Measurements from ENCODE around the gene TICRR.

TICRR gene

DNA sequence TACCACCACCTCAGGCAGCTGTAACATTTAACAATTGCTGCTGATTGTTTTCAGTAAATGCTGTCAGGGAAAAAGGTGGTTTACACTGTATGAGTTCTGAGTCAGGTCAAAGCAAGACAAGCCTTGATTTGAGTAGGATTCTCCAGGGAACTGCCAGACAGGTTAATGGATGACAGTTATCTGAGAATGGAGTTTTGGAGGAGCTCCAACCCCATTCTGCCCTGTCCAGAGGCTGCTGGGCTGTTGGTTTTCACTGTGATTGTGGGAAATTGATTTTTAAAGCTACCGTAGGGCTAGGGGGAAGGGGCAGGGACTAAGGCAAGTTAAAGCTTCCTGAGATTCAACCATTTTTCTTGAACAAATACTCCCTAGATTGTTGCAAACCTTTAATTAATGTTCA, 39.9 kb downstream of the TICRR start:
- Histone ChIP-seq H3K27me3 (ENCODE audit: low read depth, low read length) (no peaks in the 10 kb centered on the region), H3K4me1 (ENCODE audit: control insufficient read depth in 1 of 2, insufficient read depth in 2 of 2, low read length in 2 of 2) (no peaks in the 10 kb centered on the region), H3K9me3 (ENCODE audit: control insufficient read depth in 1 of 2, low read length in 2 of 2) (peaks cover 4 to 6% of the 10 kb centered on the region in 2 donors), H3K27ac (ENCODE audit: low read length) (no peak overlapping the region), H3K36me3 (ENCODE audit: control insufficient read depth in 1 of 2, insufficient read depth in 2 of 2, low read length in 2 of 2) (no peaks in the 10 kb centered on the region), H3K4me3 (ENCODE audit: low read depth in 1 of 2, low read length in 2 of 2) (no peak overlapping the region)

DNA sequence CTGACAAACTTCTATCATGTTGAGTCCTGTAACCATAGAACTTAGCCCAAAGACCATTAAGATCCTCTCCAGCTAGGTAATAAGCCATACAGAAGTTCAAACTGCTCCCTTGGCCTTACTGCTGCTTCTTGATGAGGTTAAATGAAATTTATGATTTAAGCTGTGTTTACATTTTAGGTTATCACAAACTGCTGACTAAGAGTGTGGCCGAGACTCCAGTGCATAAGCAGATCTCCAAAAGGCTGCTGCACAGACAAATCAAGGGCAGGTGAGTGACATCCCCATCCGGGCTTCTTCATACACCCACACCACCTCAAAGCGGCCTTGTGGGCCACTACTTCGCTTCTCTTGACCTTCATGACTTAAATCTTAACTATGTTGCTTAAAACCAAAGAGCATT, 41.0 kb downstream of the TICRR start:
- H3K27me3 ChIP-seq (ENCODE audit: low read depth, low read length) = no peaks in the 10 kb centered on the region

DNA sequence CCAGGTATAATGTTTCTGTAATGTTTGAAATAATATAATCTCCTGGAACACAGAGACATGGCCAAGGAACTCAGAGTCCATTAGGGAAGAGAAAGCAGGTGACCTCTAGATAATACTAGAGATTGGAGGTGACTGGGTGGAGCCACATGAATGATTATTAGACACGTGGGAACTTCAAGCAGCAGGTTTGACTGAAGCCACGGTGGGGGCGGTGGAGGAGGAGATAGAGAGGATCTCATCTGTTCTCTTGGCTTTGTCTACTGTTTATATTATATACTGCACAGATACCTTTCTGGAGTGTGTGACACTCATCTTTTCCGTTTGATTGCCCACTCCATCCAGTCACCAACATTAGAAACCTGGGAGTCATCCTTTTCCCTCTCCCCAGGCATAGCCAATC, 46.3 kb downstream of the TICRR start:
- H3K36me3 ChIP-seq (ENCODE audit: control insufficient read depth in 1 of 2, insufficient read depth in 2 of 2, low read length in 2 of 2) = peaks cover 4 to 19% of the 10 kb centered on the region in 2 donors
- no peaks in the 10 kb centered on the region for H3K9me3 ChIP-seq (ENCODE audit: control insufficient read depth in 1 of 2, low read length in 2 of 2)
- H3K27me3 ChIP-seq (ENCODE audit: low read depth, low read length) = no peaks in the 10 kb centered on the region

More for the DNA sequence above, 41.0 kb downstream of the TICRR start:
- Histone ChIP-seq H3K4me1 (ENCODE audit: control insufficient read depth in 1 of 2, insufficient read depth in 2 of 2, low read length in 2 of 2) (no peaks in the 10 kb centered on the region), H3K9me3 (ENCODE audit: control insufficient read depth in 1 of 2, low read length in 2 of 2) (peaks cover 4 to 6% of the 10 kb centered on the region in 2 donors), H3K36me3 (ENCODE audit: control insufficient read depth in 1 of 2, insufficient read depth in 2 of 2, low read length in 2 of 2) (no peaks in the 10 kb centered on the region), H3K27ac (ENCODE audit: low read length) (no peak overlapping the region), H3K4me3 (ENCODE audit: low read depth in 1 of 2, low read length in 2 of 2) (no peak overlapping the region)

DNA sequence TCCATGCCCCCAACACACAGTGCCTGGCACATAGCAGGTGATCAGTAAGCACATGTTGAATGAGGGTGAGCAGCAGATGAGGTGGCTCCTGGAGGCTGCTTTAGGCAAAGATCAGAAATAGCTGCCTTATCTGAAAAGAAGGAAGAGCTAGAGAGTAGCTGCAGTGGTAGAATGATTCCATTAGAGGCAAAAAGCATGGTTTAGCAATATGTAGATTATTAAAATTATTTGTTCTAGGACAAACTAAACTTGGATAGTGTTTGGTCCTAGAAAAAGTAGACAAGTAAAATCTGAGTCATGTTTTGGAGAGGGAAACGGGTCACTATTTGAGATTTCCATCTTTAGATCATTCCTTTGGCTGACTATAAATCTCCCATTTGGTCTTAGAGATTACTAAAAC, 47.9 kb downstream of the TICRR start:
- Histone ChIP-seq H3K9me3 (ENCODE audit: control insufficient read depth in 1 of 2, low read length in 2 of 2) (no peaks in the 10 kb centered on the region), H3K4me1 (ENCODE audit: control insufficient read depth in 1 of 2, insufficient read depth in 2 of 2, low read length in 2 of 2) (no peaks in the 10 kb centered on the region), H3K36me3 (ENCODE audit: control insufficient read depth in 1 of 2, insufficient read depth in 2 of 2, low read length in 2 of 2) (peaks cover 5 to 30% of the 10 kb centered on the region in 2 donors), H3K4me3 (ENCODE audit: low read depth in 1 of 2, low read length in 2 of 2) (no peak overlapping the region), H3K27me3 (ENCODE audit: low read depth, low read length) (no peaks in the 10 kb centered on the region), H3K27ac (ENCODE audit: low read length) (no peak overlapping the region)

More for the DNA sequence above, 46.3 kb downstream of the TICRR start:
- Histone ChIP-seq H3K4me3 (ENCODE audit: low read depth in 1 of 2, low read length in 2 of 2) (no peak overlapping the region), H3K27ac (ENCODE audit: low read length) (no peak overlapping the region), H3K4me1 (ENCODE audit: control insufficient read depth in 1 of 2, insufficient read depth in 2 of 2, low read length in 2 of 2) (no peaks in the 10 kb centered on the region)

DNA sequence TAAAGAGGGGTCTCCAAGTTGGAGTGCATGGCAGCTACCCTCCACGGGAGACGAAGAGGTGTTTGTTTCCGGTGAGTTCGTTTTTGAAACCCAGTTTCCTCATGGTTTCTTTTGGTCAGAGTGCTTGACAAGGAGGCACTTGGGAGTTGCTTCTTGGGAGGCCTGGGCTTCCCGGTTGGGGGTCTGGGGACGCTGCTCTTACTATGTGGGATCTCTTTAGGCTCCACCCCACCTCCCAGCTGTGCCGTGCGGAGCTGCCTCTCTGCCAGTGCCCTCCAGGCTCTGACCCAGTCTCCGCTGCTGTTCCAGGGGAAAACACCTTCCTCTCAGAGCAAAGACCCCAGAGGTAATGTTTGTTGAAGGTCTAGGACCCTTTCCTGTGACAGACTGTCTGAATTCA, 50.4 kb downstream of the TICRR start:
- Histone ChIP-seq H3K4me3 (ENCODE audit: low read depth in 1 of 2, low read length in 2 of 2) (no peak overlapping the region), H3K36me3 (ENCODE audit: control insufficient read depth in 1 of 2, insufficient read depth in 2 of 2, low read length in 2 of 2) (peaks cover 13 to 52% of the 10 kb centered on the region in 2 donors), H3K9me3 (ENCODE audit: control insufficient read depth in 1 of 2, low read length in 2 of 2) (no peaks in the 10 kb centered on the region), H3K4me1 (ENCODE audit: control insufficient read depth in 1 of 2, insufficient read depth in 2 of 2, low read length in 2 of 2) (no peaks in the 10 kb centered on the region), H3K27ac (ENCODE audit: low read length) (no peak overlapping the region), H3K27me3 (ENCODE audit: low read depth, low read length) (no peaks in the 10 kb centered on the region)

DNA sequence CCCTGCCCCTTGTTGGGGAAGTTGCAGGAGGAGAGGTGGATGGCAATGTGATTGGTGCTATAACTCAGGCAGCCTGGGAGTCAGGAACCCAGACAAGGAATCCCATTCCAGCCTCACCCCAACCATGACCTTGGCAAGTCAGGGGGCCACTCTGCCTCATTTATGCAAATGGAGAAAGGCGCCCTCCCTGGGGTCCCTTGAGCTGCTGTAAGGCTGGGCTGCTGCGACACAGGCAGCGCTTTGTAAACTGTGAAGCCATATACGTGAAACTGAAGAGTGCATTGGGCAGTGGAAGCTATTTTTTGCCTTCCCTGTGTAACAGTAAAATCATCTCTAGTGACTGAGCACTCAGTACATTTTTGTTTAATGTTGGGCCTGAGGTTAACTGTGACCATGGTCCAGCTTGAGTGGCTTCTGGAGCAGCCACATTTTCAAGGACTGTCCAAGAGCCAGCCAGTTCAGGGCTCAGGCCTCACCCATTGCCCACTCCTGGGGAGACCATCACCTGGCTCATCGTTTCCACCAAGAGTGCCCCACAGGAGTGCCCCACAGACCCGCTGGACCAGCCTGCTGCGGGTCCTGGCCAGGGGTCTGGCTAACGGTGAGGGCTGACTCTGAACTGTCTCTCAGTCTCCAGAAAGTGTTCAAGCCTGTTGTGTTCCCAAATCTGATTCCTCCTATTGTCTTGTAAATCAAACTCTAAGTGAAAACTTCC, 52.1 kb downstream of the TICRR start:
- Histone ChIP-seq H3K4me3 (ENCODE audit: low read depth in 1 of 2, low read length in 2 of 2) (no peak overlapping the region), H3K9me3 (ENCODE audit: control insufficient read depth in 1 of 2, low read length in 2 of 2) (no peaks in the 10 kb centered on the region), H3K27me3 (ENCODE audit: low read depth, low read length) (no peaks in the 10 kb centered on the region), H3K4me1 (ENCODE audit: control insufficient read depth in 1 of 2, insufficient read depth in 2 of 2, low read length in 2 of 2) (no peaks in the 10 kb centered on the region), H3K36me3 (ENCODE audit: control insufficient read depth in 1 of 2, insufficient read depth in 2 of 2, low read length in 2 of 2) (peaks cover 25 to 69% of the 10 kb centered on the region in 2 donors), H3K27ac (ENCODE audit: low read length) (no peak overlapping the region)

DNA sequence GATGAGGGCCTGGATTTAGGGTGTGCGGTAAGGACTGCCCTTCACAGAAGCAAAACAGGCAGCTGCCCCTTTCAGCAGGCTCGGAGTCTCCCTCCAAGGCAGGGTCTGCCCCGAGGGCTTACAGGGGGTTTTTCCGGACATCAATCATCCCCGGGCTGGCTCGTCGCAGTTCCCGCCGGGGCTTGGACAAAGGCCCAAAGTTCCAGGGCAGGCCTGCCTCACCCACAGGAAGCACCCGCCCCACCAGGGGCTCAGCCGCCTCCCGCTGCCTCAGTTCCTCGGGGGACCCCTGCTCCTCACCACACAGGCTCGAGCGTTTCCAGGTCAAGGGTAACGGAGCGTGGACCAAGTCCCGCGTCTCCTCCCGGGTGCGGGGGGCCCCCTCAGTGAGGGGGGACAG, 53.0 kb downstream of the TICRR start:
- no peak overlapping the region for H3K4me3 ChIP-seq (ENCODE audit: low read depth in 1 of 2, low read length in 2 of 2)
- no peaks in the 10 kb centered on the region for H3K27me3 ChIP-seq (ENCODE audit: low read depth, low read length)
- no peaks in the 10 kb centered on the region for H3K9me3 ChIP-seq (ENCODE audit: control insufficient read depth in 1 of 2, low read length in 2 of 2)
- H3K36me3 ChIP-seq (ENCODE audit: control insufficient read depth in 1 of 2, insufficient read depth in 2 of 2, low read length in 2 of 2) = peaks cover 26 to 77% of the 10 kb centered on the region in 2 donors
- no peak overlapping the region for H3K27ac ChIP-seq (ENCODE audit: low read length)
- no peaks in the 10 kb centered on the region for H3K4me1 ChIP-seq (ENCODE audit: control insufficient read depth in 1 of 2, insufficient read depth in 2 of 2, low read length in 2 of 2)

DNA sequence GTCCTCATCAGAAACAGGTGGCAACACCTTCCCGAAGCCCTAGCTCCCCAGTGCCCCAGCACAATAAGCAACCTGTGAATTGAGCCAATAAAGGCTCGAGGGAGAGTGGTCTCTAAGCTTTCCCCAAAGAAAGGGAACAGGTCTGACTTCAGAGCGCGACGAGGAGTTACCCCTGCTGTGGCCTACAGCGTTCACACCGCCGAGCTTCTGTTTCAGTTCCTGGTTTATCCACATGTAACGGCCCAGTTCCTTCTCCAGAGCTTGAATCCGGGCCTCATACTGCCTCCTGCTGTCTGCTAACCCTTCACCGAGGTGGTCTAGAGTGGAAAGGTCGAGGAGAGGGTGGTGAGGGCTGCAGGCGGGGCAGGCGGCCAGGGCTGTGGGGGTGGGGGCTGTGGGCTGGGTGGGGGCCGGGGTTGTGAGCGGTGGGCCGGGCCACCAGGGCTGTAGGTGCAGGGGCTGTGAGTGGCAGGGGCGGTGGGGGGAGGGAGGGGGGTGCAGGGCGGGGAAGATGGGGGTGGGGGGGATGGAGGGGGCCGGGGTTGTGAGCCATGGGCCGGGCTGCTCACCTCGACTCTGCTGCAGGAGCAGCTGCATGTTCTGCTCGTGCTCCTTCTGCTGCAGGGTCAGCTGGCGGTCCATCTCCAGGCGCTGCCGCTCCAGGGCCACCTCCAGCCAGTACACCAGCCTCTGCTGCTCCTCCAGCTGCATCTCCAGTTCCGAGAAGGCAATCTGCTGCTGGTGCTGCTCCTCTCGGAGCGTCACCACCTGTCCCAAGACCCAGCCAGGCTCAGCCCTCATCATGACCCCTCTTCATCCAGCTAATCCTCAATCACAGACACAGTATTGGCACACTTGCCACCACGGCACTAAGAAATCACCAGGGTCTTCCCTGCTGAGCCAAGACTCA, 53.8 kb downstream of the TICRR start:
- no peak overlapping the region for H3K27ac ChIP-seq (ENCODE audit: low read length)
- peaks cover 26 to 82% of the 10 kb centered on the region in 2 donors for H3K36me3 ChIP-seq (ENCODE audit: control insufficient read depth in 1 of 2, insufficient read depth in 2 of 2, low read length in 2 of 2)
- no peaks in the 10 kb centered on the region for H3K4me1 ChIP-seq (ENCODE audit: control insufficient read depth in 1 of 2, insufficient read depth in 2 of 2, low read length in 2 of 2)
- no peaks in the 10 kb centered on the region for H3K9me3 ChIP-seq (ENCODE audit: control insufficient read depth in 1 of 2, low read length in 2 of 2)
- no peak overlapping the region for H3K4me3 ChIP-seq (ENCODE audit: low read depth in 1 of 2, low read length in 2 of 2)
- no peaks in the 10 kb centered on the region for H3K27me3 ChIP-seq (ENCODE audit: low read depth, low read length)

DNA sequence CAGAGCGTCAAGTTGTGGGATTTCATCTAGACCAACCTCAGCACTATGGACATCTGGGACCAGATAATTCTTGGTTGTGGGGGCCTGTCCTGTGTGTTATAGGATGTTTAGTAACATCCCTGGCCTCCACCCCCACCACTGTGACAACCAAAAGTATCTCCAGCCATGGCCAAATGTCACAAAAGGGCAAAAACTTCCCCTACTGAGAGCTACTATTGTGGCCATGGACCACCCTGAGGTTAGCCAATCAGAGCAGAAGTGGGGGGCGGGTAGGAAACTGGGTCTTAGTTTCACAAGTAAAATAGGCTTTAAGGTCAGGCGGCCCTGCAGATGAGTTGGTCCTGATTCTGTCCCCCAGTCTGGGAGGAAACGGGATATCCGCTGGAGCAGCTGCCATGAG, 54.6 kb downstream of the TICRR start:
- Histone ChIP-seq H3K36me3 (ENCODE audit: control insufficient read depth in 1 of 2, insufficient read depth in 2 of 2, low read length in 2 of 2) (peaks cover 26 to 78% of the 10 kb centered on the region in 2 donors), H3K4me3 (ENCODE audit: low read depth in 1 of 2, low read length in 2 of 2) (no peak overlapping the region)

DNA sequence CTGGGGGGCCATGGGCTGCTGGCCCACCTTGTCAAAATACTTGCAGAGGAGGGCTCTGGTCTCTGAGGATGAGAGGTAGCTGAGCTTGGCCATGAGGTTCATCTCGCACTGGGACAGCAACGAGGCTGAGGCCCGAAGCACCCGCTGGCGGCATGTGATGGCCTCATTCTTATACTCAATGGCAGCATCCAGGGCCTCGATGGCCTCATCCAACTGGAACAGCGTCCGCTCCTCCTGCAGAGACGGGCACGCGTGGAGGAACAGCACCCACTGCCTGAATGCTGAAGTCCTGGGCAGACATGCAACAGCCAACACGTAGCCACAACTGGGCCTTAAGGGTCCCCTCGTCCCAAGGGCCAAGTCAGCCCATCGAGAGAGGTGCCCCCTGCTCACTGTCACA, 55.0 kb downstream of the TICRR start:
- H3K9me3 ChIP-seq (ENCODE audit: control insufficient read depth in 1 of 2, low read length in 2 of 2) = no peaks in the 10 kb centered on the region
- H3K36me3 ChIP-seq (ENCODE audit: control insufficient read depth in 1 of 2, insufficient read depth in 2 of 2, low read length in 2 of 2) = peaks cover 26 to 74% of the 10 kb centered on the region in 2 donors
- H3K4me1 ChIP-seq (ENCODE audit: control insufficient read depth in 1 of 2, insufficient read depth in 2 of 2, low read length in 2 of 2) = no peaks in the 10 kb centered on the region
- H3K4me3 ChIP-seq (ENCODE audit: low read depth in 1 of 2, low read length in 2 of 2) = no peak overlapping the region
- no peak overlapping the region for H3K27ac ChIP-seq (ENCODE audit: low read length)
- H3K27me3 ChIP-seq (ENCODE audit: low read depth, low read length) = no peaks in the 10 kb centered on the region

More for the DNA sequence above, 54.6 kb downstream of the TICRR start:
- Histone ChIP-seq H3K27ac (ENCODE audit: low read length) (no peak overlapping the region), H3K27me3 (ENCODE audit: low read depth, low read length) (no peaks in the 10 kb centered on the region), H3K4me1 (ENCODE audit: control insufficient read depth in 1 of 2, insufficient read depth in 2 of 2, low read length in 2 of 2) (no peaks in the 10 kb centered on the region), H3K9me3 (ENCODE audit: control insufficient read depth in 1 of 2, low read length in 2 of 2) (no peaks in the 10 kb centered on the region)

DNA sequence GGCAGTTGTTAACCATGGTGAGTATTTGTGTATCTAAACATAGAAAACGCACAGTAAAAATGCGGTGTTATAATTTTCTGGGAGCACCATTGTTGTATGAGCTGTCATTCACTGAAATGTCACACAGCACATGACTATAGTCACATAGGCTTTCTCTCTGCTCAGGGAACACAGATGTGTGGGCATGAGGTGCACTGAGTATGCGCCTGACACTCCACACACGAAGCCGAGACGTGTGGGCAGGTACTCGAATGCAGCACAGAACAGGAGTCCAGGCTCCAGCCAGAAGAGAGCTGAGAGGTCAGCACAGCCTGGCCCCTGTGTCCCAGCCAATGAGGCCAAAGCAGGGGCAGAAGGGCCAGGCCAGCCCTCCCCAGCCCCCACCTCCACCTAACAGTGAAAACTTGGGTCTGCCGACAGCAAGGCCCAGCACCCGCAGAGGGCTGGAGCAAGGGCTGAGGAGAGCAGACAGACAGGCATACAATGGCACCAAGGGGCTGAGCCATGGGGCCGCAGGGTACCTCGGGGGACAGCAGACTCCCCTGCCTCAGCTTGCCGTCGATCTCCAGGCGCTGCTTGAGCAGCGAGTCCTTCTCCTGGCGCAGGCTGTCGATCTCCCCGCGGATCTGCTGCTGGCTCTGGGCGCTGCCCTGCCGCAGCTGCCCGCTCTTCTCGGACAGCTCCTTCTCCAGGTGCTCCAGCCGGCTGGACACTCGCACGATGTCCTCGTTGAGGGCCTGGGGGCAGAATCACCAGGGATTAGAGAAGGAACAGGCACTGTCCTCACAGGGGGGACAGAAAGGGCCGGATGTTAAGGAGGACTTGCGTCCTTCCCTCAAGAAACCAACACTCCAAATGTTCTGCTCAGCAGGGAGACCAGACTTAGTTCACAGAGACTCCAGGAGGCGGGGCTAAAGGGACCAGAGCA, 56.0 kb downstream of the TICRR start:
- no peaks in the 10 kb centered on the region for H3K9me3 ChIP-seq (ENCODE audit: control insufficient read depth in 1 of 2, low read length in 2 of 2)
- H3K27ac ChIP-seq (ENCODE audit: low read length) = no peak overlapping the region
- H3K4me3 ChIP-seq (ENCODE audit: low read depth in 1 of 2, low read length in 2 of 2) = no peak overlapping the region
- peaks cover 25 to 65% of the 10 kb centered on the region in 2 donors for H3K36me3 ChIP-seq (ENCODE audit: control insufficient read depth in 1 of 2, insufficient read depth in 2 of 2, low read length in 2 of 2)
- no peaks in the 10 kb centered on the region for H3K27me3 ChIP-seq (ENCODE audit: low read depth, low read length)
- no peaks in the 10 kb centered on the region for H3K4me1 ChIP-seq (ENCODE audit: control insufficient read depth in 1 of 2, insufficient read depth in 2 of 2, low read length in 2 of 2)
